ENCODE results near the gene CCDC57. TPM values are rescaled to one million over a fixed set of nuclear protein-coding genes. Genes with fewer than 3 reads are reported as not detected.

CCDC57 gene
- polyA plus RNA-seq, 3 donors, result 17.1 to 43.8 (median 20.1) TPM

DNA sequence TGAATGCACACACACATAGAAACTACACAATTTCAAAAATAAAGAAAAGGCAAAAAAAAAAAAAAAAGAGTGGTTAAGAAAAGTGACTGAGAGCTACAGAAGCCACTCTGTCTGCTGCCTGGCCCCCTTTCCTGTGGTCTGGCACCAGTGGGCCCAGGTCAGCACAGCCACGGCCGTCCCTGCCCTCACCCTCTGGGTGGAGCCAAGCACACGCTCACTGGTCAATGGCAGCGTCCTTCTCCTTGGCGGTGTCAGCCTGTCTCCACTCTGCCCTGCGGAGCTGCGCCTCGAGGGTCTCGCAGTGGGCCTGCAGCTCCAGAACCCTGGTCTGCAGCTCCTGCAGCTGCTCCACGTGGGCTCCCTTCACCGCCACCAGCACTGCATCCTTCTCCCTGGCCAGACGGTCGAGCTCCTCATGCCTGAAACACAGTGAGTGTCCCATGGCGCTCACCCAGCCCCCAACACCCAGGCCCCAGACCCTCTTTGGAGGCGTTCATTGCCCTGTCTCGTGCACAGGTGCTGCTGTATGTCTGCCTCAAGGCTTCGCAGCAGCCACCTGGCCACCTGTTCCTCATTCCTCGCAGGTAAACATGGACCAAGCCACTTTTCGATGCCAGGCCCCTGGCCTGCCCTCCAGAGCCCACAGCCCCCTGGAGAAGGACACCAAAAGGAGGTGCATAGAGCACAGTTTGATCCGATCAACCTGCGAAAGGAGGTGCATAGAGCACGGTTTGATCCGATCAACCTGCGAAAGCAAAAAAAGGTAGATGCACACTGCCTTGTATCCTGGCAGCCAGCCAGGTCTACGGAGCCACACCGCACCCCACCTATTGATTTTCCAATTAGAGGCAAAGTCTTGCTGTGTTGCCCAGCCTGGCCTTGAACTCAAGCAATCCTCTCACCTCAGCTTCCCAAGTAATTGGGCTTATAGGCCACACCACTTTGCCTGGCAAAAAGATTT lies 24.4 kb downstream of the CCDC57 start:
- WGBS (ENCODE audit: insufficient coverage), result 91% methylated on average over 25 of the region's 26 CpGs
- peaks cover 3 to 4% of the 10 kb centered on the region in 2 donors for H3K4me1 ChIP-seq (ENCODE audit: control insufficient read depth in 1 of 2, insufficient read depth in 2 of 2, low read length in 2 of 2)
- Mint-ChIP-seq H3K4me3 (no peak overlapping the region), H3K27me3 (ENCODE audit: low read depth in 3 of 3) (no peaks in the 10 kb centered on the region), H3K4me1 (peaks cover 4% of the 10 kb centered on the region), H3K36me3 (peaks cover 21 to 23% of the 10 kb centered on the region in 2 donors), H3K27ac (no peak overlapping the region), H3K9me3 (peaks cover 0 to 1% (median 0%) of the 10 kb centered on the region in 7 donors)
- H3K27me3 ChIP-seq (ENCODE audit: control insufficient read depth in 2 of 2, insufficient read depth in 2 of 2, low read length in 2 of 2), result no peaks in the 10 kb centered on the region
- no peak overlapping the region for H2AFZ ChIP-seq (ENCODE audit: insufficient read depth, low read depth, low read length, poor library complexity, severe bottlenecking)
- H3K9ac ChIP-seq (ENCODE audit: insufficient read depth, low read length, poor library complexity, severe bottlenecking), result no peak overlapping the region
- no peak overlapping the region for H3K4me2 ChIP-seq (replicated peaks; ENCODE audit: extremely low read depth, low read length, poor library complexity, severe bottlenecking)
- intact Hi-C loops (cut with micrococcal nuclease), result no loop called here
- peaks cover 9 to 11% of the 10 kb centered on the region in 2 donors for H3K36me3 ChIP-seq (replicated peaks in 1 of 2; ENCODE audit: control insufficient read depth in 1 of 2, insufficient read depth in 2 of 2, low read length in 2 of 2)
- H3K27ac ChIP-seq (ENCODE audit: low read depth in 1 of 2, low read length in 2 of 2), result no peak overlapping the region
- H3K9me3 ChIP-seq (replicated peaks in 1 of 2; ENCODE audit: control insufficient read depth in 1 of 2, insufficient read depth in 1 of 2, low read length in 2 of 2), result no peaks in the 10 kb centered on the region
- no peak for DNase-seq
- no peaks in the 10 kb centered on the region for H4K20me1 ChIP-seq (ENCODE audit: insufficient read depth, low read length)
- TF ChIP-seq CTCF (IDR thresholded peaks at IDR 0.05), result no peak
- H3K79me2 ChIP-seq (ENCODE audit: insufficient read depth, low read length), result no peaks in the 10 kb centered on the region
- H3K4me3 ChIP-seq (replicated peaks in 1 of 3; ENCODE audit: low read depth in 2 of 3, low read length in 3 of 3), result no peak overlapping the region

GRCh38 chr17:82187500-82187899 lies 25.1 kb downstream of the CCDC57 start:
- no peak overlapping the region for H3K4me3 Mint-ChIP-seq
- no CpG with 5 or more reads among the region's 23 CpGs for WGBS (ENCODE audit: insufficient coverage)

More at GRCh38 chr17:82187500-82187899, 25.1 kb downstream of the CCDC57 start:
- Mint-ChIP-seq H3K27ac (no peak overlapping the region), H3K4me1 (no peaks in the 10 kb centered on the region), H3K36me3 (peaks cover 22 to 23% of the 10 kb centered on the region in 2 donors), H3K27me3 (ENCODE audit: low read depth in 3 of 3) (no peaks in the 10 kb centered on the region), H3K9me3 (no peaks in the 10 kb centered on the region)
- intact Hi-C loops (cut with micrococcal nuclease), result no loop called here
- Histone ChIP-seq H3K4me3 (replicated peaks in 1 of 3; ENCODE audit: low read depth in 2 of 3, low read length in 3 of 3) (no peak overlapping the region), H3K36me3 (replicated peaks in 1 of 2; ENCODE audit: control insufficient read depth in 1 of 2, insufficient read depth in 2 of 2, low read length in 2 of 2) (peaks cover 13 to 18% of the 10 kb centered on the region in 2 donors), H2AFZ (ENCODE audit: insufficient read depth, low read depth, low read length, poor library complexity, severe bottlenecking) (no peak overlapping the region), H3K4me2 (replicated peaks; ENCODE audit: extremely low read depth, low read length, poor library complexity, severe bottlenecking) (no peak overlapping the region), H3K27me3 (ENCODE audit: control insufficient read depth in 2 of 2, insufficient read depth in 2 of 2, low read length in 2 of 2) (no peaks in the 10 kb centered on the region), H3K27ac (ENCODE audit: low read depth in 1 of 2, low read length in 2 of 2) (no peak overlapping the region), H3K79me2 (ENCODE audit: insufficient read depth, low read length) (no peaks in the 10 kb centered on the region), H4K20me1 (ENCODE audit: insufficient read depth, low read length) (no peaks in the 10 kb centered on the region), H3K9me3 (replicated peaks in 1 of 2; ENCODE audit: control insufficient read depth in 1 of 2, insufficient read depth in 1 of 2, low read length in 2 of 2) (no peaks in the 10 kb centered on the region), H3K4me1 (ENCODE audit: control insufficient read depth in 1 of 2, insufficient read depth in 2 of 2, low read length in 2 of 2) (no peaks in the 10 kb centered on the region), H3K9ac (ENCODE audit: insufficient read depth, low read length, poor library complexity, severe bottlenecking) (no peak overlapping the region)
- DNase-seq, result no peak
- TF ChIP-seq CTCF (IDR thresholded peaks at IDR 0.05), result no peak

All from CD14-positive monocyte (primary cell).